H1 (cell line): ENCODE data around the gene KAT8. TPM values are rescaled to one million over a fixed set of nuclear protein-coding genes. Genes with fewer than 3 reads are reported as not detected.

Experiments
- CTCF ChIA-PET: fragments of 300-600 bp; sonication (Branson Sonifier 250); formaldehyde crosslinking; loops from one replicate; lab custom pipeline; 2021; ENCODE audit not compliant: partially characterized antibody; lab: Charles Lee
- POLR2A ChIA-PET: fragments of 300-600 bp; sonication (Branson Sonifier 250); formaldehyde crosslinking; loops from one replicate; lab custom pipeline; 2021; ENCODE audit warnings: inconsistent platforms; ENCODE audit not compliant: partially characterized antibody; lab: Charles Lee
- DNase-seq, 2 experiments: peaks; one replicate each; pipeline versions ENCODE4 v3.0.0 to v3.0.0-alpha.2; 2010 to 2022; ENCODE audit warnings: low spot score in 2 of 2, low read depth in 1 of 2, mixed read lengths in 1 of 2
- FAIRE-seq: peaks from 2 replicates; lab custom pipeline; 2011; peaks lifted over from hg19 to GRCh38; lab: Jason Lieb, UNC
- H2AFZ ChIP-seq: 2 replicates; pipeline ENCODE4 v1.8.1; 2012; ENCODE audit warnings: low read length, inconsistent platforms
- H2AK5ac ChIP-seq: 2 replicates; pipeline ENCODE4 v1.6.1; 2013; ENCODE audit warnings: low read depth, low read length
- H2BK120ac ChIP-seq: replicated peaks from 2 replicates; pipeline ENCODE3; 2013; ENCODE audit warnings: low read depth, low read length, inconsistent platforms
- H2BK12ac ChIP-seq: 2 replicates; pipeline ENCODE4 v1.6.1; 2013; ENCODE audit warnings: low read depth, low read length
- H2BK15ac ChIP-seq: 2 replicates; pipeline ENCODE4 v1.6.1; 2013; ENCODE audit warnings: low read length
- H2BK20ac ChIP-seq: 2 replicates; pipeline ENCODE4 v1.6.1; 2013; ENCODE audit warnings: low read length
- H2BK5ac ChIP-seq: 2 replicates; pipeline ENCODE4 v1.6.1; 2013; ENCODE audit warnings: low read depth, low read length
- H3K14ac ChIP-seq: 2 replicates; pipeline ENCODE4 v1.6.1; 2013; ENCODE audit warnings: inconsistent platforms; ENCODE audit not compliant: insufficient read length
- H3K18ac ChIP-seq: 2 replicates; pipeline ENCODE4 v1.6.1; 2013; ENCODE audit warnings: low read length; ENCODE audit errors: extremely low read depth
- H3K23ac ChIP-seq: 2 replicates; pipeline ENCODE4 v1.6.1; 2013; ENCODE audit warnings: inconsistent platforms; ENCODE audit not compliant: insufficient read length
- H3K23me2 ChIP-seq: 2 replicates; pipeline ENCODE4 v1.6.1; 2013; ENCODE audit warnings: low read depth, low read length
- H3K27ac ChIP-seq: 2 replicates; pipeline ENCODE4 v1.6.1; 2011; ENCODE audit warnings: low read depth, low read length, inconsistent platforms
- H3K27me3 ChIP-seq, 4 experiments: replicated peaks in 1 of 4; 1 replicate in 1 of 4; 2 replicates in 3 of 4; pipeline versions ENCODE4 v1.6.1 to v1.8.1; 2011 to 2013; ENCODE audit warnings: low read length in 3 of 4, mild to moderate bottlenecking in 3 of 4, inconsistent platforms in 2 of 4, mixed read lengths in 2 of 4, moderate library complexity in 1 of 4; ENCODE audit not compliant: control insufficient read depth in 3 of 4, insufficient read depth in 3 of 4; ENCODE audit errors: extremely low read depth in 1 of 4
- H3K36me3 ChIP-seq, 4 experiments: 2 replicates each; pipeline versions ENCODE4 v1.6.1 to v1.8.1; 2011 to 2013; ENCODE audit warnings: mild to moderate bottlenecking in 4 of 4, low read length in 3 of 4, moderate library complexity in 2 of 4, control low read depth in 1 of 4, inconsistent platforms in 1 of 4; ENCODE audit not compliant: insufficient read depth in 4 of 4, control insufficient read depth in 2 of 4
- H3K4ac ChIP-seq: replicated peaks from 2 replicates; pipeline ENCODE3; 2013; ENCODE audit warnings: low read length, low read depth, mixed read lengths, inconsistent platforms; ENCODE audit not compliant: insufficient read length
- H3K4me1 ChIP-seq, 4 experiments: replicated peaks in 1 of 4; 1 replicate in 1 of 4; 2 replicates in 3 of 4; pipeline versions ENCODE4 v1.6.1 to v1.8.1; 2011 to 2013; ENCODE audit warnings: low read length in 3 of 4, inconsistent platforms in 2 of 4, mixed read lengths in 1 of 4; ENCODE audit not compliant: insufficient read depth in 4 of 4, control insufficient read depth in 3 of 4
- H3K4me2 ChIP-seq, 2 experiments: 2 replicates each; pipeline versions ENCODE4 v1.6.1 to v1.8.1; 2011 to 2013; ENCODE audit warnings: low read depth in 2 of 2, low read length in 2 of 2, control low read depth in 1 of 2, inconsistent platforms in 1 of 2, mild to moderate bottlenecking in 1 of 2; ENCODE audit not compliant: insufficient read depth in 1 of 2
- H3K4me3 ChIP-seq, 4 experiments: fragments of 200-600, 300-600 bp in 1 of 4; sonication (generic), shearing (Covaris generic), sonication (Bioruptor Twin) in 1 of 4; 2 replicates each; pipeline versions ENCODE4 v1.5.1 to v1.8.1; 2011 to 2016; ENCODE audit warnings: low read length in 4 of 4, low read depth in 3 of 4, control low read depth in 2 of 4, inconsistent platforms in 2 of 4, mild to moderate bottlenecking in 2 of 4, mixed read lengths in 1 of 4, moderate library complexity in 1 of 4; ENCODE audit not compliant: insufficient read depth in 2 of 4; ENCODE audit errors: extremely low read depth in 1 of 4
- H3K56ac ChIP-seq: replicated peaks from 2 replicates; pipeline ENCODE3; 2013; ENCODE audit warnings: low read depth, mild to moderate bottlenecking, mixed read lengths, low read length, inconsistent platforms; ENCODE audit not compliant: insufficient read length
- H3K79me1 ChIP-seq: 2 replicates; pipeline ENCODE4 v1.6.1; 2013; ENCODE audit warnings: low read depth, low read length, control low read depth
- H3K79me2 ChIP-seq, 2 experiments: 2 replicates each; pipeline versions ENCODE4 v1.6.1 to v1.8.1; 2012 to 2013; ENCODE audit warnings: low read length in 2 of 2, mild to moderate bottlenecking in 2 of 2, inconsistent platforms in 1 of 2; ENCODE audit not compliant: insufficient read depth in 2 of 2, control insufficient read depth in 1 of 2
- H3K9ac ChIP-seq, 4 experiments: replicated peaks in 1 of 4; 1 replicate in 1 of 4; 2 replicates in 3 of 4; pipeline versions ENCODE4 v1.6.1 to v1.8.1; 2011 to 2013; ENCODE audit warnings: low read depth in 3 of 4, low read length in 3 of 4, control low read depth in 2 of 4, mild to moderate bottlenecking in 2 of 4, moderate library complexity in 2 of 4, inconsistent platforms in 1 of 4; ENCODE audit errors: extremely low read depth in 1 of 4
- H3K9me3 ChIP-seq, 2 experiments: 2 replicates each; pipeline versions ENCODE4 v1.6.1 to v1.8.1; 2012 to 2013; ENCODE audit warnings: mild to moderate bottlenecking in 2 of 2, moderate library complexity in 2 of 2, control low read depth in 1 of 2, inconsistent platforms in 1 of 2, low read depth in 1 of 2, low read length in 1 of 2, mixed read lengths in 1 of 2; ENCODE audit not compliant: insufficient read depth in 2 of 2
- H4K20me1 ChIP-seq, 2 experiments: replicated peaks in 1 of 2; 2 replicates each; pipeline versions ENCODE3 to v1.8.1; 2011 to 2013; ENCODE audit warnings: inconsistent platforms in 2 of 2, low read length in 2 of 2, mild to moderate bottlenecking in 1 of 2; ENCODE audit not compliant: insufficient read depth in 2 of 2, control insufficient read depth in 1 of 2
- H4K5ac ChIP-seq: 2 replicates; pipeline ENCODE4 v1.6.1; 2013; ENCODE audit warnings: low read length, low read depth, mixed read lengths, inconsistent platforms; ENCODE audit not compliant: insufficient read length
- H4K8ac ChIP-seq: 2 replicates; pipeline ENCODE4 v1.8.0; 2013; ENCODE audit warnings: mild to moderate bottlenecking, moderate library complexity, low read length, inconsistent platforms; ENCODE audit not compliant: insufficient read depth; ENCODE audit errors: extremely low read depth
- H4K91ac ChIP-seq: replicated peaks from 2 replicates; pipeline ENCODE3; 2013; ENCODE audit warnings: low read length, mixed read lengths, inconsistent platforms; ENCODE audit not compliant: insufficient read length
- CBX5 ChIP-seq: fragments of 300-800, 300-1000 bp; sonication (generic); IDR thresholded peaks from 2 replicates; pipeline ENCODE4 v1.7.1; 2016; ENCODE audit warnings: antibody characterized with exemption, low read length, low read depth
- CHD2 ChIP-seq: IDR thresholded peaks from 2 replicates; pipeline ENCODE4 v1.6.1; 2012; ENCODE audit warnings: low read length, improper control_type of control experiment
- HDAC2 ChIP-seq, 2 experiments: fragments of 300-600 bp in 1 of 2; sonication (generic) in 1 of 2; IDR thresholded peaks; 2 replicates each; pipeline ENCODE4 v1.6.1; 2011 to 2012; ENCODE audit warnings: low read depth in 2 of 2, low read length in 2 of 2, mild to moderate bottlenecking in 2 of 2, moderate library complexity in 2 of 2, borderline replicate concordance in 1 of 2, inconsistent platforms in 1 of 2
- POLR2A ChIP-seq, 2 experiments: IDR thresholded peaks; 1 replicate in 1 of 2; 2 replicates in 1 of 2; pipeline ENCODE4 v1.6.1; 2011; ENCODE audit warnings: low read depth in 2 of 2, low read length in 2 of 2, mild to moderate bottlenecking in 2 of 2; ENCODE audit errors: control extremely low read depth in 1 of 2
- RBBP5 ChIP-seq: IDR thresholded peaks from 2 replicates; pipeline ENCODE4 v1.7.1; 2012; ENCODE audit warnings: low read depth, mild to moderate bottlenecking, inconsistent platforms, low read length, moderate library complexity, borderline replicate concordance
- SP1 ChIP-seq: IDR thresholded peaks from 2 replicates; pipeline ENCODE4 v1.6.1; 2011; ENCODE audit warnings: low read depth, low read length
- SP4 ChIP-seq: IDR thresholded peaks from 2 replicates; pipeline ENCODE4 v1.6.1; 2012; ENCODE audit warnings: low read length, inconsistent platforms
- TAF1 ChIP-seq: IDR thresholded peaks from 2 replicates; pipeline ENCODE4 v1.6.1; 2011; ENCODE audit warnings: mild to moderate bottlenecking, low read depth, low read length
- TBP ChIP-seq: IDR thresholded peaks from 2 replicates; pipeline ENCODE4 v1.6.1; 2011; ENCODE audit warnings: low read depth, low read length, improper control_type of control experiment
- TEAD4 ChIP-seq: IDR thresholded peaks from 2 replicates; pipeline ENCODE4 v1.6.1; 2012; ENCODE audit warnings: low read depth, low read length, inconsistent platforms, mixed read lengths
- WGBS, 2 experiments: shearing (Covaris generic) in 1 of 2; methylation state at CpG; one replicate each; pipeline versions ENCODE4 v1.1.6 to v1.1.7; 2013 to 2015; ENCODE audit warnings: low lambda C conversion rate in 2 of 2, mixed read lengths in 2 of 2, inconsistent platforms in 1 of 2, low coverage in 1 of 2, missing lambda C conversion rate in 1 of 2; ENCODE audit not compliant: insufficient replicate concordance in 2 of 2, insufficient coverage in 1 of 2, insufficient read length in 1 of 2; ENCODE audit errors: extremely low coverage in 1 of 2, missing lambda C conversion rate in 1 of 2; 5-methylcytosine and 5-hydroxymethylcytosine counted together
- polyA plus RNA-seq, 7 experiments: library from polyadenylated mRNA; depleted of rRNA in 3 of 7; stranded (reverse) in 5 of 7; unstranded in 2 of 7; fragments of >200 nt in 5 of 7; fragments of 200-250 nt in 2 of 7; gene quantifications; 1 replicate in 5 of 7; 2 replicates in 1 of 7; 4 replicates in 1 of 7; pipeline versions ENCODE4 v1.2.1 to v1.2.3, GENCODE V29; 2011 to 2013; ENCODE audit warnings: missing spikeins in 2 of 7, mixed read lengths in 2 of 7
- total RNA-seq: library from RNA; stranded (reverse); fragmentation: NEBNext Ultra II Directional; extraction: Animal tissue kit (Norgen Biotek cat#: 25700); gene quantifications from 2 replicates; pipeline ENCODE4 v1.2.1, GENCODE V29; 2021

The KAT8 gene
- total and polyA plus RNA-seq, 2 of the 8 experiments (the other 6 are each of a cell fraction or from before 2014, with no cell fraction given), result 52.6 to 61.6 TPM

DNA sequence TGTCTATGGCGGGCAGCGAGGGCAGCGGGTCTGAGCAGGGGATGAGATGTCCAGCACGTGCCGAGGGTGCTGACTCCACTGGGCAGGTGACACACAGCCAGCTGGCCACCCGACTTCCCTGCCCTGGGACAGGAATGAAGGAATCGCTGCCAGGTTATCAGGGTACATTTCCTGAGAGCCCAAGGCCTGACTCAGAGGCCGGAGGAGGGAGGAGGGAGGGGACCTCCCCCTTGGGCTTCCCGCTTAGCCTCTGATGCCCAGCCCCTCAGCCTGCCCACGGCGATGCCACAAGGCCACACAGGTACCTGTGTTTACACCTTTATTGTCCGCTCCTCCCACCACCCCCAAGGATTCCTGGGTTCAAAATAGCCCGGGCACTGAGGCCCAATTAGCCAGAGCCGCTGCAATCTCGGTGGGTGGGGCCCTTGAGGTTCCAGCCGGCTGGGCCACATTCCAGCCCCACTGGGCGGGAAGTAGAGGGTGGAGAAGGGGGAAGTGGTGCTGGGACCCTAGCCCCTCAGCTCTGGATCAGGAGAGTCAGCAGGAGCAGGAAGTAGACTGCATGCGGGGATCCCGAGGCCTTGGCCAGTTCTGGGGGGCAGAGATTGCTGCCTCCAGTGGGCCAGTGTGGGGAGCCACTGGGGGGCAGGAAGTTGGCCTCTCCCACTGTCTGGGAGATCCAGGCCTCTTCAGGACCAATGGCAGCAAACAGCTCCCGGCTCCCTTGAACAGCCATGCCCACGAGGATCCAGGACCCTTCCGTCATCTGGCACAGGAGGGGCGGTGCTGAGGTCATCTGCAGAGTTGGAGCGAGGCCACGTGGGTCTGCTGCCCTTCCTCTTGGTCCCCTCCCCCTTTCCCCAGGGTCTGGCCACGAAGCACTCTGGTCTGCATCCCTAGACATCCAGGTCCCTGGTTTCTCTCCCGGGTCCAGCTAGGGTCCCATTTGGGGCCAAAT is 21.4 kb downstream of the KAT8 start:
- peaks cover 20% of the 10 kb centered on the region for H3K23me2 ChIP-seq
- H3K9ac ChIP-seq, result no peak overlapping the region
- no peak overlapping the region for H3K23ac ChIP-seq
- H4K91ac ChIP-seq, result peak overlapping the region; percentile 95
- no peak overlapping the region; a peak in 1 of 8 replicates for H3K4me3 ChIP-seq
- no peaks in the 10 kb centered on the region for H3K9me3 ChIP-seq
- peak overlapping the region; percentile 64; the same call in 1 of the 2 replicates for H4K8ac ChIP-seq
- peaks cover 0 to 6% of the 10 kb centered on the region in 2 experiments; a peak in 1 of 4 replicates for H3K79me2 ChIP-seq
- WGBS, 2 experiments, result 58% methylated on average over 25 of the region's 27 CpGs; no CpG with 5 or more reads in 1 of the 2 experiments
- no peak overlapping the region for H3K14ac ChIP-seq
- peaks cover 5 to 39% (median 30%) of the 10 kb centered on the region in 4 experiments for H3K4me1 ChIP-seq
- H2AK5ac ChIP-seq, result peak overlapping the region; percentile 76; the same call in 1 of the 2 replicates
- H3K27me3 ChIP-seq, result peaks cover 1 to 13% (median 9%) of the 10 kb centered on the region in 4 experiments; a peak in 5 of 7 replicates
- H2BK120ac ChIP-seq, result peak overlapping the region; percentile 5
- H2AFZ ChIP-seq, result no peak overlapping the region
- H2BK15ac ChIP-seq, result peak overlapping the region; percentile 36
- no peak overlapping the region for H3K4ac ChIP-seq
- ChIA-PET CTCF (interaction anchor here (0.7 to 8.1 kb wide), 8 partner anchors 10 to 185 kb away, joined by 3 to 56 read pairs (median 3); no protein-coding TSS in a partner anchor), POLR2A (interaction anchor here (0.6 to 34.9 kb wide), 8 partner anchors 9 to 197 kb away, joined by 3 to 713 read pairs (median 6); partner anchors contain the start of genes BCKDK, FUS, KAT8 and PRSS8)
- peak overlapping the region; percentile 38; the same call in 1 of the 2 replicates for H2BK20ac ChIP-seq
- H3K27ac ChIP-seq, result 0 out of 2 replicates have a peak overlapping the region, but pooled peaks have one; percentile 31
- H3K36me3 ChIP-seq, result peaks cover 0 to 1% (median 0%) of the 10 kb centered on the region in 4 experiments; a peak in 1 of 8 replicates
- H2BK5ac ChIP-seq, result peak overlapping the region; percentile 71; the same call in 1 of the 2 replicates
- peak overlapping the region; percentile 78; the same call in 1 of the 2 replicates for H2BK12ac ChIP-seq
- H3K18ac ChIP-seq, result peak overlapping the region; percentile 72
- H4K5ac ChIP-seq, result peak overlapping the region; percentile 56
- H3K56ac ChIP-seq, result no peak overlapping the region
- peak overlapping the region; percentile 4 to 37; a peak in 3 of 4 replicates for H3K4me2 ChIP-seq
- DNase-seq (peak in 1 of 2 experiments; percentile 70), FAIRE-seq (no peak)
- H4K20me1 ChIP-seq, result peaks cover under 1 to 4% of the 10 kb centered on the region in 2 experiments
- H3K79me1 ChIP-seq, result peaks cover 4% of the 10 kb centered on the region
- TF ChIP-seq TEAD4 (peak; percentile 92), POLR2A (IDR thresholded peaks at IDR 0.05; ENCODE audit: control extremely low read depth in 1 of 2, low read depth in 2 of 2, low read length in 2 of 2) (peak in 1 of 2 experiments; percentile 55; a peak in 1 of 3 replicates), SP1 (peak; percentile 53; the same call in 1 of the 2 replicates), RBBP5 (peak; percentile 57; the same call in 1 of the 2 replicates), CHD2 (no peak), HDAC2 (IDR thresholded peaks at IDR 0.05; ENCODE audit: borderline replicate concordance in 1 of 2, low read depth in 2 of 2, low read length in 2 of 2) (no peak), SP4 (no peak), TAF1 (0 out of 2 replicates have a peak, but pooled peaks have one; percentile 13), CBX5 (no peak), TBP (no peak)
